Suppressor macrophage (primary cell): Measurements from ENCODE around the gene LCAT.
A peak's percentile ranks its signal among the peaks of the same experiment; 100 is the strongest.

Experiments
- DNase-seq, 4 experiments: peaks; one replicate each; pipeline ENCODE4 v3.0.0-alpha.2; 2020 to 2022

LCAT gene

GRCh38 chr16:67909056-67909742 is 34.7 kb downstream of the LCAT start:
- DNase-seq = no peak

- no peak for DNase-seq
Measured at GRCh38 chr16:67907397-67908180, 36.3 kb downstream of the LCAT start.

- no peak for DNase-seq
Measured at GRCh38 chr16:67902831-67903230, 41.1 kb downstream of the LCAT start.

DNA sequence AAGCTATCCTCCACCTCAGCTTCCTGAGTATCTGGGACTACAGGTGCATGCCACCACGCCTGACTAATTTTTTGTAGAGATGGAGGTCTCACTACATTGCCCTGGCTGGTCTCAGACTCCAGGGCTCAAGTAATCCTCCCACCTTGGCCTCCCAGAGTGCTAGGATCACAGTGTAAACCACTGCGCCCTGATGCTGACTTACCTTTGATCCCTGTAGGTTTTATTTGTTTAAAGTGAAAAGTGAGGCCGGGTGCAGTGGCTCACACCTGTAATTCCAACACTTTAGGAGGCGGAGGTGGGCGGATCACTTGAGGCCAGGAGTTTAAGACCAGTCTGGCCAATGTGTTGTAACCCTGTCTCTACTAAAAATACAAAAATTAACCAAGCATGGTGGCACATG is 42.2 kb downstream of the LCAT start:
- DNase-seq = no peak

GRCh38 chr16:67897231-67897630 is 46.7 kb downstream of the LCAT start:
- no peak for DNase-seq

DNA sequence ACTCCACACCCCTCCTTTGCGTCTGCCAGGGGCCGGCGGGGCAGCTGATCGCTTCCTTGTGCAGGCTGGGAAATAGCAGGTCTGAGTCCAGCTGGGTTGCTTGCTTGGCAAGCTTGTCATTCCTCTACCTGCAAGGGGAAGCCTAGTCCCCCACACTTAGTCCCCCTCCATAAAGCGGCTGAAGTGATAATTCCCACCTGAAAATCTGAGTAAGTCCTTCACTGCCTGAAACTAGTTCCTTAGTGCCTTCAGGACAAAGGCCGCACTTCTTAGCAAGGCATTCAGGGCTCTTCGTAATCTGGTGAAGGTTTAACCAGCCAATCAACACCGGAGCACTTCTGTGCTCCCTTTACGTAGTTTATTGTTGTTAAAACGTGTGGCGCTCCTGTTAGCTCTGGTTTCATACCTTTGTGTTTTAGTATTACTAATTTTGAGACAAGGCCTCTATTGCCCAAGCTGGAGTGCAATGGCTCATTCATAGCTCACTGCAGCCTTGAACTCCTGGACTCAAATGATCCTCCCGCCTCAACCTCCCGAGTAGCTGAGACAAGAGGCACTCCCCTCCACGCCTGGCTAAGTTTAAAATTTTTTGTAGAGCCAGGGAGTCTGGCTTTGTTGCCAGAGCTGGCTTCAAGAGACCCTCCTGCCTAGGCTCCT is 50.0 kb downstream of the LCAT start:
- DNase-seq = peak in 1 of 4 experiments; percentile 43

DNA sequence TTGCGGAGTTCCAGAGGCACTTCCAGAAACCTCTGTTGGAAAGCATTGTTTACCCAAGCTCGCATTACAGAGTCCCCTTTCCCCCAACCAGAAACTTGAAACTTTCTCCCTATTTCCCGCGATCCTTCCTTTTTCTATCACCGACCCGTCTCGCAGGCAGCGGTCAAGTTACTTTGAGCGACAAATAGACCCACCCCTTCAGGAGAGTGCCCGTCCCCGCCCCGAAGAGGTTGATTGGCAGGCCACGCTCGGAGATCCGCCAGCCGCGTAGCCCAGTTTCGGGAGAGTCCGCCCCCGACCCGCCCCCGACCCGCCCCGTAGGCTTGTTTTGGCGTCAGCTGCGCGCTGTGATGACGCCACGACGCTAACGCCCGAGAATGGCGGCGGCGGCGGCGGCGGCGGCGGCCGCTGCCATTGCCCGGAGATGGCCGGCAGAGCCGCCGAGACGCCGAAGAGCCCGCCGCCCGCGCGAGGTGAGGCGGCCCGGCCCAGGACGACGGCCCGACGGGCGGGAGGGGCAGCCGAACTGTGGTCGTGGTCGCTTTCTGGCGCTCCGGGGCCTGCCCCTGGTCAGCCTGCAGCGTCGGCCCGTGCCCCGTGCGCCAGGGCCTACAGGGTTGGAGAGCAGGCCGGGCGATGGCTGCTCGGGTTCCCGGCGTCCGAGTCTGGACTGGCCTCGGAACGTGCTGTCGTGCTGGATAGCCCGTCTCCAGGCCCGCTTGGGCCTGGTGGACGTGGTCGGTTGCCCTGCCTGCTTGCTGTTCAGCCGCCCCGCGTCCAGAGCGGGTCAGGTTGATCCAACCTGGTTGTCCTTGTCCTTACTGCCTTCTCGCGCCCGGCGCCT is 50.8 kb downstream of the LCAT start, which contains the start of gene PSKH1:
Gene PSKH1 (plus strand): TSS at position 356 of the 844 bp plus-strand sequence. CDS start 15,496 bp downstream, outside the sequence.
- DNase-seq = peak; percentile 97 to 98 (median 98)

- DNase-seq = no peak
Measured at GRCh38 chr16:67892375-67892774, 51.5 kb downstream of the LCAT start.
